ENCODE measurements around the gene OGFR.

OGFR gene

DNA sequence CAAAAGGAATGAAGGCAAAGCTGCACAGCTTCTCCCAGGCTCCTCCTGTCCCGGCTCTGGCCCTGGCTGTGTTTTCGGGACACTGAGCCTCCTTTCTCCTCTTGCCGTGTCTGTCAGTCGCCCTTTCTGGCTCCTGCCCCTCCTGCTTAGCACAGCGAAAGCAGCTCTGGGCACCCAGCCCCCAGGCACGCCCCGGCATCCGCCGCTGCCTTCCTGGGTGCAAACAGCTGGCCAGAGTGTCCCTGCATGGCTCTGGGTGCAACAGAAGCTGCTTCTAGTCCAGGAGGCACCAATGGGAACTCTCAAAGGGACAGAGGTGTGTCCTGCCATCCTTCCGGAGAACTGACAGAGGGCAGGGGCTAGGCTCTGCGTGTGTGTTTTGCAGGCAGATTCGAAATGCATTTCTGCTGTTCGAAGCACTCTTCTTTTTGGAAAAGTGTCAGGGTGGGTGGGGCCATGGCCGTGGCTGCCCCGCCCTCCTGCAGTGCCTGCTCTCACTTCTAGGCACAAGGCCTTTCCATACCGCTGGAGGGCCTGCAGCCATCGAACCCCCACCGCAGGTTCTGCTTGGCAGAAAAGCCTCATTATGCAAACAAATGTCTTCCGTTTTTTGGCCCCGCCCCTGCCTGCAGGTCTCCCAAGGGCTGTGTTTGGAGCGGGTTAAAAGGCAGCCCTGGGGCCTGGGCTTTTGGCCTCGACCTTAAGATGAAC lies 27.7 kb downstream of the OGFR start:
- FAIRE-seq (peak; percentile 78), DNase-seq (ENCODE audit: insufficient read length) (no peak)
- TF ChIP-seq TAF1 (IDR thresholded peaks at IDR 0.05; ENCODE audit: borderline replicate concordance, low read depth, low read length), result no peak
- TF ChIP-seq POLR2AphosphoS5 (IDR thresholded peaks at IDR 0.05; ENCODE audit: low read depth, low read length), result no peak
- TF ChIP-seq POLR2A (IDR thresholded peaks at IDR 0.05; ENCODE audit: low read depth, low read length), result no peak

GRCh38 chr20:62832951-62833391 lies 28.3 kb downstream of the OGFR start:
- TF ChIP-seq POLR2A (IDR thresholded peaks at IDR 0.05; ENCODE audit: low read depth, low read length), result no peak
- TF ChIP-seq TAF1 (IDR thresholded peaks at IDR 0.05; ENCODE audit: borderline replicate concordance, low read depth, low read length), result no peak
- TF ChIP-seq POLR2AphosphoS5 (IDR thresholded peaks at IDR 0.05; ENCODE audit: low read depth, low read length), result no peak
- DNase-seq (ENCODE audit: insufficient read length), result no peak

DNA sequence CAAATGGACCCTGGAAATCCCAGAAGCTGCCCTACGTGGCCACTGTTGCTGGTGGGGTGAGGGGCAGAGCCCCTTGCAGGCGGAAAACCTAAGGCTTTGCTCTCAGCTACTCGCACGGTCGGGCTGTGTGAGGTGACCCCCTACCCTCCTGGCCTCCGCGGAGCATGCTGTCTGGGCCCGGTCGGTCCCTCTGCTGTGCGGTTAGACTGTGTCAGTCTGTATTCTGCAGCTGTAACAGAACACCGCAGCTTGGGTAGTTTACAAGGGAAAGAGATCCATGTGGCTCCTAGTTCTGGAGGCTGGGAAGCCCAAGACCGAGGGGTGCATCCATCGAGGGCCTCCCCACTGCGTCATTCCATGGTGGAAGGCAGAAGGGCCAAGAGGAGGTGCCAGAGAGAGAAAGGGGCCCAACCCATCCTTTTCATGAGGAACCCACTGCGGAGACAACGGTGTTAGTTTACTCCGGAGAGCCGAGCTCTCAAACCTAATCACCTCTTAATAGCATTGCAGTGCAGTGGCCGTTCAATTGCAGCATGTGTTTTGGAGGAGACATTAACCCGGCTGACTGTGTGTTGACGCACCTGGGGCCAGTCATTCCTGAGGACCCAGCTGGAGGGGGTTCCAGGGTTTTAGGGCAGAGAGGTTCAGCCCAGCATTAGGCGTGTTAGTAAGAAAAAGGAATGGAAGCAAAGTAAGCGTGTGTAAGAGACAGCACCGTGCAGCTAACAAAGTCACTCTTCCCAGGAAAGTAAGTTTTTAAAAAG lies 30.5 kb downstream of the OGFR start:
- TF ChIP-seq POLR2A (IDR thresholded peaks at IDR 0.05; ENCODE audit: low read depth, low read length), result no peak
- FAIRE-seq, result no peak
- DNase-seq (ENCODE audit: insufficient read length), result no peak

More at GRCh38 chr20:62832951-62833391, 28.3 kb downstream of the OGFR start:
- no peak for FAIRE-seq

- no peak for FAIRE-seq
- TF ChIP-seq POLR2AphosphoS5 (IDR thresholded peaks at IDR 0.05; ENCODE audit: low read depth, low read length) (no peak), TAF1 (IDR thresholded peaks at IDR 0.05; ENCODE audit: borderline replicate concordance, low read depth, low read length) (no peak), POLR2A (IDR thresholded peaks at IDR 0.05; ENCODE audit: low read depth, low read length) (no peak)
- DNase-seq (ENCODE audit: insufficient read length), result no peak
Measured at GRCh38 chr20:62835931-62836861, 31.6 kb downstream of the OGFR start.

- no peak for FAIRE-seq
Measured at GRCh38 chr20:62836967-62837490, 32.4 kb downstream of the OGFR start.

DNA sequence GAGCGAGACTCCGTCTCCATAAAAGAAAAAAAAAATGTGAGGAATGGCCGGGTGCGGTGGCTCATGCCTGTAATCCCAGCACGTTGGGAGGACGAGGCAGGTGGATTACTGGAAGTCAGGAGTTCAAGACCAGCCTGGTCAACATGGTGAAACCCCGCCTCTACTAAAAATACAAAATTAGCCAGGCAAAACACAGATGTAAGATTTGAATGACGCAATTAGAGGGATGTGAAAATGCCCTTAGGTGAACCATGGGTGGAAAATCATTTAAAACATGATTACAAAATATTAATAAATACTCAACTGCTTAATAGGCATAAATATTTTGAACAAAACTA lies 33.1 kb downstream of the OGFR start:
- FAIRE-seq (no peak), DNase-seq (ENCODE audit: insufficient read length) (no peak)
- TF ChIP-seq TAF1 (IDR thresholded peaks at IDR 0.05; ENCODE audit: borderline replicate concordance, low read depth, low read length), result no peak
- no peak for TF ChIP-seq POLR2AphosphoS5 (IDR thresholded peaks at IDR 0.05; ENCODE audit: low read depth, low read length)
- TF ChIP-seq POLR2A (IDR thresholded peaks at IDR 0.05; ENCODE audit: low read depth, low read length), result no peak

More at GRCh38 chr20:62836967-62837490, 32.4 kb downstream of the OGFR start:
- no peak for DNase-seq (ENCODE audit: insufficient read length)
- no peak for TF ChIP-seq POLR2AphosphoS5 (IDR thresholded peaks at IDR 0.05; ENCODE audit: low read depth, low read length)
- TF ChIP-seq POLR2A (IDR thresholded peaks at IDR 0.05; ENCODE audit: low read depth, low read length), result no peak
- TF ChIP-seq TAF1 (IDR thresholded peaks at IDR 0.05; ENCODE audit: borderline replicate concordance, low read depth, low read length), result no peak

GRCh38 chr20:62838128-62838891 lies 33.7 kb downstream of the OGFR start:
- TF ChIP-seq TAF1 (IDR thresholded peaks at IDR 0.05; ENCODE audit: borderline replicate concordance, low read depth, low read length) (no peak), POLR2A (IDR thresholded peaks at IDR 0.05; ENCODE audit: low read depth, low read length) (no peak), POLR2AphosphoS5 (IDR thresholded peaks at IDR 0.05; ENCODE audit: low read depth, low read length) (no peak)
- DNase-seq (ENCODE audit: insufficient read length), result no peak
- FAIRE-seq, result no peak

- FAIRE-seq (no peak), DNase-seq (ENCODE audit: insufficient read length) (no peak)
- TF ChIP-seq POLR2AphosphoS5 (IDR thresholded peaks at IDR 0.05; ENCODE audit: low read depth, low read length) (no peak), POLR2A (IDR thresholded peaks at IDR 0.05; ENCODE audit: low read depth, low read length) (no peak), TAF1 (IDR thresholded peaks at IDR 0.05; ENCODE audit: borderline replicate concordance, low read depth, low read length) (no peak)
Measured at GRCh38 chr20:62839261-62839660, 34.6 kb downstream of the OGFR start.

GRCh38 chr20:62839816-62840215 lies 35.2 kb downstream of the OGFR start:
- DNase-seq (ENCODE audit: insufficient read length) (no peak), FAIRE-seq (no peak)
- no peak for TF ChIP-seq TAF1 (IDR thresholded peaks at IDR 0.05; ENCODE audit: borderline replicate concordance, low read depth, low read length)
- TF ChIP-seq POLR2AphosphoS5 (IDR thresholded peaks at IDR 0.05; ENCODE audit: low read depth, low read length), result no peak
- no peak for TF ChIP-seq POLR2A (IDR thresholded peaks at IDR 0.05; ENCODE audit: low read depth, low read length)

Data from GM12892 (cell line).